NT2/D1 (cell line): Measurements from ENCODE around the gene FAM174C.

Experiments
- SUZ12 ChIP-seq: IDR thresholded peaks from 2 replicates; pipeline ENCODE4 v1.6.1; 2011; ENCODE audit not compliant: insufficient read length, insufficient read depth; ENCODE audit errors: extremely low read depth
- YY1 ChIP-seq: IDR thresholded peaks from 2 replicates; pipeline ENCODE4 v1.6.1; 2011; ENCODE audit not compliant: insufficient read length, insufficient read depth
- ZNF274 ChIP-seq: IDR thresholded peaks from 2 replicates; pipeline ENCODE4 v1.6.1; 2011; ENCODE audit warnings: mild to moderate bottlenecking, low read depth, low read length

DNA sequence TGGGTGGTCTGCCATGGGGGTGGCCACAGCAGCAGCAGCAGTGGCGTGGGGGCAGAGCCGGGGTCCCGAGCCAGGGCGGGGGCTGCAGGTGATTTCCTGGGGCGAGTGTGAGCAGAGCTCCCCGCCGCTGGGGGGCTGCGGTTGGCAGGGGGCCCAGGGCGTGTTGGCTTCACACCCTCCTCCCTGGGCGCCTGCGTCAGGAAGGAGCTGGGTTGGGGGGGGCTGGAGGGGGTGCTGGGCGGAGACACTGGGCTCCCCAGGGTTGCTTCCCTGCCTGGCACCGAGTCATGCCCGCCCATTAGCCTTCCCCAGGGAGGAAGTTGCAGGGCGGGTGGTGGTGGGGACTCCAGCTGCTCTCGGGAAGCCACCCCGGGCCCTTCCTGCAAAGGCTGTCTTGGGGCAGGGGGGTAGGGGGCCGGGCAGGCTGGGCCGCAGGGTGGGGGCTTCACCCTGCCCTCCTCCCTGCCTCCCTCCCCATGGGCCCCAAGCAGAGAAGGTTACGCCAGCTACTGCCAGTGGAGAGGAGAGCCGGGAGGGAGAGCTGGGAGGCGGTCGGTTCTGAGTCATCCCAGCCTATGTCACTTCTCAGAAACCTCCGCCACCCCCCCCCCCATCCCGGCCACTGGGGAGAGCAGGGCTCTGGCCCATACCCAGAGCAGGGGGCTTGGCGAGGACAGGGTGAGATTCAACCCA is 22.4 kb upstream of the FAM174C start:
- TF ChIP-seq ZNF274 = no peak
- TF ChIP-seq YY1 = no peak
- no peak for TF ChIP-seq SUZ12
